GM21825 (cell line): Measurements from ENCODE around the gene DIS3L2.

Source experiments
- ATAC-seq: cut with Tn5 transposase; IDR thresholded peaks from one replicate; pipeline ENCODE4 v1.9.1; 2021; ENCODE audit warnings: mild to moderate bottlenecking, moderate library complexity; ENCODE audit not compliant: unreplicated experiment

The DIS3L2 gene

GRCh38 chr2:231951452-231952035, 10.0 kb upstream of the DIS3L2 start:
- ATAC-seq, result no peak

DNA sequence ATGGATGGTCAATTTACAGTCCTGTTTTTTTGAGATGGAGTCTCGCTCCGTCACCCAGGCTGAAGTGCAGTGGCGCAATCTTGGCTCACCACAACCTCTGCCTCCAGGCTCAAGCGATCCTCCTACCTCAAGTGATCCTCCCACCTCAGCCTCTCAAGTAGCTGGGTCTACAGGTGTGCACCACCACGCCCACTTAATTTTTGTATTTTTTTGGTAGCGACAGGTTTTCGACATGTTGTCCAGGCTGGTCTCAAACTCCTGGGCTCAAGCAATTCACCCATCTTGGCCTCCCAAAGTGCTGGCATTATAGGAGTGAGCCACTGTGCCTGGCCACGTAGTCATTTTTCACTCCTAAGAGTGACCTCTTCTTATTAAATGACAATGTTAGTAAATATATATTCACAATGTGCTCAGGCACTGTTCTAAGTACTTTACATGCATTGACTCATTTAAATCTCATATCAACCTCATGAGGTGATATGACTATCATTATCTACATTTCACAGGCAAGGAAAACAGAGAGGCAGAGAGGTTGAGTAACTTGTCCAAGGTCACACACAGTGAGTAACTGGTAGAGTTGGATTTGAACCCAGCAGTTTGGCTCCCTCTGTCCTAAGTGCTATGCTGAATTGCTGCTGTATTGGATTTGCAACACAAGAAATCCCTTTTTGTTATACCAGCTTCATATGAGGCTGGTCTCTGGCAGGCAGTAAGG, 5.6 kb upstream of the DIS3L2 start:
- no peak for ATAC-seq

GRCh38 chr2:231957913-231958763, 3.4 kb upstream of the DIS3L2 start:
- ATAC-seq, result no peak

DNA sequence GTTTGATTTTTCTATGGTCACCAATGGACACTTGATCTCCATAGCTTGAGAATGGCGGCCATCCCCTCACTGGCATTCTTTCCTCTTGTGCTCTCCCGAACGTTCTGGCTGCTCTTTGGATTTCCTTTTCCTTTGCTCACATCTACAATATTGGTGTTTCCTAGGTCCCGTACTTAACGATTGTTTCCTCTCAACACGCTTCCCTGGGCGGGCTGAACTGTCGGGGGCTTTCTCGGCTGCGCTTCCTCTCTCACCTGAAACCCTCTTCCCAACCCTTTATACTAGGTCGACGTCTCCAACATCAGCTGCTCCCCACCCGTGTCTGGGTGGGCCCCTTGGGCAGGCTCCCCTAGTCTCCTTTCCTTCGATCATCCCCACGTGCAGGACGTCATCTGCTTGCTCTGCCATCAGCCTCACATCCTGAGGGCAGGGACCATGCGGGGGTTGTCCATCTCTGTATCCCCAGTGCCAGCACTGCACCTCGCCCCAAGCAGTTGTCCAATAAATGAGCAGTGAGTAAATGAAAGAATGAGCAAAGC, 634 bp upstream of the DIS3L2 start:
- ATAC-seq, result no peak

- no peak for ATAC-seq
Observed at GRCh38 chr2:231965102-231965501, 3.6 kb downstream of the DIS3L2 start.

- ATAC-seq, result no peak
Observed at GRCh38 chr2:231966886-231967285, 5.4 kb downstream of the DIS3L2 start.

DNA sequence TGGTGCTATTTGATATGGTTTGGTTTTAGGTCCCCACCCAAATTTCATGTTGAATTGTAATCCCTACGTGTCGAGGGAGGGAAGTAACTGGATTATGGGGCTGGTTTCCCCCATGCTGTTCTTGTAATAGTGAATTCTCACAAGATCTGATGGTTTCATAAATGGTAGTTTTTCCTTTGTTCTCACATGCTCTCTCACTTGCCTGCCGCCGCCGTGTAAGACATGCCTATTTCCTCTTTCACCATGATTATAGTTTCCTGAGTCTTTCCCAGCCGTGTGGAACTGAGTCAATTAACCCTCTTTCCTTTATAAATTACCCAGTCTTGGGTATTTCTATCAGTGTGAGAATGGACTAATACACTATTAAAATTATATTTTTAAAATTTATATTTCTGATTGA, 7.3 kb downstream of the DIS3L2 start:
- no peak for ATAC-seq

- no peak for ATAC-seq
Observed at GRCh38 chr2:231970461-231970860, 8.9 kb downstream of the DIS3L2 start.

DNA sequence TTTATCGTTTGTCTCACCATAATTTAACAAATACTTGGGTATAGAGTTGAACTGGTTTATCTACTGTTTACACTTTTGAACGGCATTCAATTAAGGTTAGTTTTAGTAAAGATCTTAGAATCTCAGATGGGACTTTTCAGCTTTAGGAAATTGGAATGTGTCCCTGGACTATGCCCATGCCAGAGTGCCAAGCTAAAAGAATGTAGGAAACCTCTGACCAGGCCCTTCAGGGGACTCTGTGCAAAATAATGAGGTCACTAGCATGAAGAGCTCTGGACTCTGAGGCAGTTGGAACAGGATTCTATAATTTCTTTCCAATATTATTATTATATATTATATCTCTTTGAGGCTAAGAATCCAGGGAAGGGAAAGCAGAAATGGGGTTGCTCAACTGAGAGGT, 13.5 kb downstream of the DIS3L2 start:
- no peak for ATAC-seq

DNA sequence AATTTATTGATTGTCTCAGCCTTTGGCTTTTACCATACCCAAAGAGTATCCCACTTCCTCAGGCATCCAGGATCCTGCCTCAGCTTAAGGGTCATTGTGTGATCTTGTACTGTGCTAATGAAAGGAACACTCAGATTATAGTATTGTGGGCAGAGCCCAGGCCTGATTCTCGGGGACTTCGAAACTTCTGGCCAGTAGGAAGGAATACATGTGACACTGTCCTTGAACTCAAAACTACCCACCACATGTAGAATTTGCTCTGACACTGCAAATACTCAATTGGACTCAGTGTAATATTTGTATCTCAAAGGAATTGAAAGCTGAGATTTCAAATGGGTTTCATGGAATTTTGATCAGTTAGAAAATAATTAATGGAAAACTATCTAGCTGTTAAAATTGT, 15.9 kb downstream of the DIS3L2 start:
- no peak for ATAC-seq

GRCh38 chr2:231984992-231985391, 23.5 kb downstream of the DIS3L2 start:
- ATAC-seq, result no peak

DNA sequence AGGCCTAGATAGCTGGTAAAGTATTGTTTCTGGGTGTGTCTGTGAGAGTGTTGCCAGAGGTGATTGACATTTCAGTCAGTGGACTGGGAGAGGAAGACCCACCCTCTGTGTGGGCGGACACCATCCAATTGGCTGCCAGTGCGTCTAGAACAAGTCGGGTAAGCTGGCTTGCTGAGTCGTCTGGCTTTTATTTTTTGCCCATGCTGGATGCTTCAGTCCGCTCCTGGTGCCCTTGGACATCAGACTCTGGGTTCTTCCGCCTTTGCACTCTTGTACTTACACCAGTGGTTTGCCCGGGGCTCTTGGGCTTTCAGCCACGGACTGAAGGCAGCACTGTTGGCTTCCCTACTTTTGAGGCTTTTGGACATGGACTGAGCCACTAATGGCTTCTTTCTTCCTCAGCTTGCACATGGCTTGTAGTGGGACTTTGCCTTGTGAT, 24.3 kb downstream of the DIS3L2 start:
- ATAC-seq, result no peak

DNA sequence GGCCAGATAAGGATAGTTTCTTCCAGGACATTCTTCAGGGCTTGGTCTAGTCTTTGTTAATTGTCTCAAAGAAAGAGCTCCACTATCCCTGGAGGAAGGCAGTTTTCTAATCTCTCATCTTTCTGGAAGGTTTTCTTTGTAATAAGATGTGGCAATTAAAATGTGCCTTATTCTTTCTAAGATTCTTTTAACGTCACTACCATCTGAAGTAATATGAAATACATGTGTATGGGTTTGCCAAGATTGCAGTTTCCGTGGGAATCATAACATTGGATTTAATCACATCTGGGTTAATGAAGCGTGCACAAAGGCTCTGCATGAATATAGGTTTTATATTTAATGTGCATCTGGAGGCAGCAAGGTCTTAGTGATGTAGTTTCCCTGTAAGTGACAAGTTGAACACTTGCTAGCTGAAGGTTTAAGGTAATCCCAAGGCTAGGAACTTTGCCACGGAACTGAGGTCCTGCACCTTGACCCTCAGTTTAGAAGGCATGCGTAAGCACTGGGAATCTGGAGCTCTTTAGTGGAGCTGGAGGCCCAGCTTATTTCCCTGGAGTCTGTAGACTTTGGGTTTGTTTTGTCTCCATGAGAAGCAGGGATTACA, 25.7 kb downstream of the DIS3L2 start:
- ATAC-seq, result no peak

GRCh38 chr2:231988179-231988866, 26.8 kb downstream of the DIS3L2 start:
- ATAC-seq, result no peak

GRCh38 chr2:231991664-231992063, 30.2 kb downstream of the DIS3L2 start:
- ATAC-seq, result no peak

DNA sequence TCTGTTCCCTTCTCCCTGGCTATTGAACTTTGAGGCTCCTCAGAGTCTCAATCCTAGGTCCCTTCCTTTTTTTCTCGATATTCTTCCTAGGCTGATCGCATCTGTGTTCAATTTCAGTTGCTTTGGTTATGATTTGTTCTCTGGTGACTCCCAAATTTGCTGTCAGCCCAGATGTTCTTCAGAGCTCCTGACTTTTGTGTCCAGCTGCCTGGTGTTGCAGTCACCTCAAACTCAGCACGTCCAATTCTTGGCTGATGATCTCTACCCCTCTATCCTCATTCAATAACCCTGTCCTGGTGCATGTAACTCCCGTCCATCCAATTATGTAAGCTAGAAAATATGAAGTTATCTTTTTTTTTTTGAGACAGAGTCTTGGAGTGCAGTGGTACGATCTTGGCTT, 31.4 kb downstream of the DIS3L2 start:
- no peak for ATAC-seq

DNA sequence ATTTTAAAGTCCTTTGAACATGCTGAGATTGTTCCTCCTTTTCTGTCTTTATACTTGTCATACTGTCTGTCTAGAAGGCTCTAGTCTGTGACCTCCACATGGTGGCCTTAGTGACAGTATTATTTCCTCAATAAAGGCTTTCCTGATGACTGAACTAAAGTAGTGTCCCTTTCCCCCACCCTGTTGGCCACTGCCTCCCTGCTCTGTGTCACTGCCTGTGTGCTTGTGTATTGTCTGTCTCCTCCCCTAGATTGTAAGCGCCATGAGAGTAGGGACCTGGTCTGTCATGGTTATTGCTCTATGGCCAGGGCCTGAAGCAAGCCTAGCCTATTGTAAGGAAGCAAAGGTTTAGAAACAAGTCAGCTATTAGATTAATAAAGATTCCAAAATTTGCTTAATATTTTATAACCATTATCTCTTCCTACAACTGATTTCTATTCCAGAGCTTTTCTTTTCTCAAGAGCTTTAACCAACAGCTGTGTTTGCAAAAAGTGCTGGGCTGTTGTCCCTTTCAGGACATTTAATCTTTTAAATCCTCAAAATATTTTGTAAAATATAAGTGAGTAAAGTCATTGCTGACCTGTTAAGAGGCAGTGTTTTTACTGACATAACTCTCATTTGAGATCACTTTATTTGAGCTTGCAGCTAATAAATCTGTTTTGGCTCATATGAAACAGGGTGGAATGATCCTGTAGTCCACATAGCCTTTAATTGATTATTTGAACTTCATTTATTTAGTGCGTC, 35.5 kb downstream of the DIS3L2 start:
- ATAC-seq, result no peak

DNA sequence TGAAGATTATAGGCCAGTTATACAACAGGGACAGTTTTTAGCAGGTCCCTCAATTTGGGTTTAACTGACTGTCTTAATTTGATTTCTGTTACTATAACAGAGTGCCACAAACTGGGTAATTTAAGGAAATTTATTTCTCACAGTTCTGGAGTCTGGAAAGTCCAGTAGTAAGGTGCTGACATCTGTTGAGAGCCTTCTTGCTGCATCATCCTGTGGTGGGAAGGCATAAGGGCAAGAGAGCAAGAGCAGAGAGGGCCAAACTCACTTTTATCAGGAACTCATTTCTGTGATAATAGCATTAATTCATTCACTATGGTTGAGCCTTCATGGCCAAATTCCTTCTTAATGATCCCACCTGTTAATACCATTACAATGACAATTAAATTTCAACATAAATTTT, 36.5 kb downstream of the DIS3L2 start:
- no peak for ATAC-seq

GRCh38 chr2:232000439-232000838, 38.9 kb downstream of the DIS3L2 start:
- ATAC-seq, result no peak

DNA sequence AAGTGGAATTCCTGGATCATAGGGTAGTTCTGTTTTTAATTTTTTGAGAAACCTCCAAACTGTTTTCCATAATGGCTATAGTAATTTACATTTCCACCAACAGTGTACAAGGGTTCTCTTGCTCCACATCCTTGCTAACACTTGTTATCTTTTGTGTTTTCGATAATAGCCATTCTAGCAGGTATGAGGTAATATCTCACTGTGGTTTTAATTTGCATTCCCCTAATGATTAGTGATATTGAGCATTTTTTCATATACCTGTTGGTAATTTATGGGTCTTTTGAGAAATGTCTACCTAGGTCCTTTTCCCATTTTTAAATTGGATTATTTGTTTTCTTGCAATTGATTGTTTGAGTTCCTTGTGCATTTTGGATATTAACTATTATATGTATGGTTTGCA, 39.6 kb downstream of the DIS3L2 start:
- ATAC-seq, result no peak
